ENCODE measurements around the gene TRRAP.

The TRRAP gene

DNA sequence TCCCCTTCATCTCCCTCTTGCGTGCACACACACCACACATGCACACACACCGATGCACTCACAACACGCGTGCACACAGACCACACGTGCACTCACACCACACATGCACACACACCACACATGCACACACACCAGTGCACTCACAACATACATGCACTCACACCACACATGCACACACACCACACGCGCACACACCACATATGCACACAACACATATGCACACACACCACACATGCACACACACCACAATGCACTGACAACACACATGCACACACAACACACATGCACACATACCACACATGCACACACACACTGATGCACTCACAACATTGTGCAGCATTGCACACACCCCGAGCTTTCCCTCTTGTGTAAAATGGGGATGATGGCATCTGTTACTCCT, 68.1 kb downstream of the TRRAP start:
- TF ChIP-seq, protein P1, sequence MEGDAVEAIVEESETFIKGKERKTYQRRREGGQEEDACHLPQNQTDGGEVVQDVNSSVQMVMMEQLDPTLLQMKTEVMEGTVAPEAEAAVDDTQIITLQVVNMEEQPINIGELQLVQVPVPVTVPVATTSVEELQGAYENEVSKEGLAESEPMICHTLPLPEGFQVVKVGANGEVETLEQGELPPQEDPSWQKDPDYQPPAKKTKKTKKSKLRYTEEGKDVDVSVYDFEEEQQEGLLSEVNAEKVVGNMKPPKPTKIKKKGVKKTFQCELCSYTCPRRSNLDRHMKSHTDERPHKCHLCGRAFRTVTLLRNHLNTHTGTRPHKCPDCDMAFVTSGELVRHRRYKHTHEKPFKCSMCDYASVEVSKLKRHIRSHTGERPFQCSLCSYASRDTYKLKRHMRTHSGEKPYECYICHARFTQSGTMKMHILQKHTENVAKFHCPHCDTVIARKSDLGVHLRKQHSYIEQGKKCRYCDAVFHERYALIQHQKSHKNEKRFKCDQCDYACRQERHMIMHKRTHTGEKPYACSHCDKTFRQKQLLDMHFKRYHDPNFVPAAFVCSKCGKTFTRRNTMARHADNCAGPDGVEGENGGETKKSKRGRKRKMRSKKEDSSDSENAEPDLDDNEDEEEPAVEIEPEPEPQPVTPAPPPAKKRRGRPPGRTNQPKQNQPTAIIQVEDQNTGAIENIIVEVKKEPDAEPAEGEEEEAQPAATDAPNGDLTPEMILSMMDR (IDR thresholded peaks at IDR 0.05; ENCODE audit: poor library complexity, severe bottlenecking): no peak
- Histone ChIP-seq H3K4me3 (ENCODE audit: severe bottlenecking) (no peak overlapping the region), H3K4me1 (ENCODE audit: insufficient read depth, poor library complexity, severe bottlenecking) (no peaks in the 10 kb centered on the region), H3K36me3 (ENCODE audit: low read depth) (peaks cover 74% of the 10 kb centered on the region), H3K9me3 (ENCODE audit: severe bottlenecking) (no peaks in the 10 kb centered on the region), H3K27me3 (ENCODE audit: insufficient read depth, poor library complexity, severe bottlenecking) (no peaks in the 10 kb centered on the region), H3K27ac (ENCODE audit: poor library complexity, severe bottlenecking) (no peak overlapping the region)
- DNase-seq (ENCODE audit: low spot score) (no peak), ATAC-seq (ENCODE audit: low read depth) (no peak)

DNA sequence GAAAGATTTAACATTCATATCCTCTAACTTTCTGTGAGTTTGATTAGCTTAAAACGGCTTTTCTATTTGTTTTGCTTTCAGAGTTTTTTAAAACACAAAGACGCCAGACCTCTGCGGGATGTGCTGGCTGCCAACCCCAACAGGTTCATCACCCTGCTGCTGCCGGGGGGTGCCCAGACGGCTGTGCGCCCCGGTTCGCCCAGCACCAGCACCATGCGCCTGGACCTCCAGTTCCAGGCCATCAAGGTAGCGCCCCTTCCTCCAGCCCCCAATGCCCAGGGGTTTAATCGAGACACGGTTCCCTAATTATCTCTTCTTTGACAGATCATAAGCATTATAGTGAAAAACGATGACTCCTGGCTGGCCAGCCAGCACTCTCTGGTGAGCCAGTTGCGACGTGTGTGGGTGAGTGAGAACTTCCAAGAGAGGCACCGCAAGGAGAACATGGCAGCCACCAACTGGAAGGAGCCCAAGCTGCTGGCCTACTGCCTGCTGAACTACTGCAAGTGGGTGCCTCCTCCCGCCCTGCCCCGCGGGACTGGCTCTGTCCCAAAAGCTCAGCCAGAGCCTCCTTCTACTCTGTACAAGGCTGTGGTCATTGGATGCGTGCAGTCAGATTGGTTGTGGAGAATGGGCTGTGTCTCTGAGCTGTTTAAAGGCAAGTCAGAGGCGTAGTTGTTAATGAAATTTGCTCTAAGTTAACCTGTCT, 71.2 kb downstream of the TRRAP start:
- no peaks in the 10 kb centered on the region for H3K27me3 ChIP-seq (ENCODE audit: insufficient read depth, poor library complexity, severe bottlenecking)
- TF ChIP-seq, protein P1 (IDR thresholded peaks at IDR 0.05; ENCODE audit: poor library complexity, severe bottlenecking): no peak
- no peaks in the 10 kb centered on the region for H3K4me1 ChIP-seq (ENCODE audit: insufficient read depth, poor library complexity, severe bottlenecking)
- no peak for DNase-seq (ENCODE audit: low spot score)
- no peaks in the 10 kb centered on the region for H3K9me3 ChIP-seq (ENCODE audit: severe bottlenecking)
- no peak for ATAC-seq (ENCODE audit: low read depth)
- no peak overlapping the region for H3K27ac ChIP-seq (ENCODE audit: poor library complexity, severe bottlenecking)
- no peak overlapping the region for H3K4me3 ChIP-seq (ENCODE audit: severe bottlenecking)
- peaks cover 73% of the 10 kb centered on the region for H3K36me3 ChIP-seq (ENCODE audit: low read depth)

DNA sequence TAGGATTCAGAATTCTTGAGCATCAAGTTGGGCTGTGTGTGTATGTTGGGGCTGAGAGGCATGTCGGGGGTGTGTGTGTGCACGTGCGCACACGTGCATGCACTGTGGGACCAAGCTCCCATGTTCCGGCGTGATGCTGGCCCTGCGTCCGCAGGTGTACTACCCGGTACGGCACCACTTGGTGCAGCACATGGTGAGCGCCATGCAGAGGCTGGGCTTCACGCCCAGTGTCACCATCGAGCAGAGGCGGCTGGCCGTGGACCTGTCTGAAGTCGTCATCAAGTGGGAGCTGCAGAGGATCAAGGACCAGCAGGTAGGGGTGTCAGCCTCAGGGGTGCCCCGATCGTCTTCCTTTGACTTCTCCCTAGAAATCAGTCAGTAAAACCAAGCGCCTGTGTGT, 77.7 kb downstream of the TRRAP start:
- Histone ChIP-seq H3K4me1 (ENCODE audit: insufficient read depth, poor library complexity, severe bottlenecking) (no peaks in the 10 kb centered on the region), H3K9me3 (ENCODE audit: severe bottlenecking) (no peaks in the 10 kb centered on the region), H3K27ac (ENCODE audit: poor library complexity, severe bottlenecking) (no peak overlapping the region), H3K27me3 (ENCODE audit: insufficient read depth, poor library complexity, severe bottlenecking) (no peaks in the 10 kb centered on the region), H3K4me3 (ENCODE audit: severe bottlenecking) (no peak overlapping the region), H3K36me3 (ENCODE audit: low read depth) (peaks cover 88% of the 10 kb centered on the region)
- DNase-seq (ENCODE audit: low spot score) (no peak), ATAC-seq (ENCODE audit: low read depth) (no peak)
- TF ChIP-seq, protein P1 (IDR thresholded peaks at IDR 0.05; ENCODE audit: poor library complexity, severe bottlenecking): no peak

DNA sequence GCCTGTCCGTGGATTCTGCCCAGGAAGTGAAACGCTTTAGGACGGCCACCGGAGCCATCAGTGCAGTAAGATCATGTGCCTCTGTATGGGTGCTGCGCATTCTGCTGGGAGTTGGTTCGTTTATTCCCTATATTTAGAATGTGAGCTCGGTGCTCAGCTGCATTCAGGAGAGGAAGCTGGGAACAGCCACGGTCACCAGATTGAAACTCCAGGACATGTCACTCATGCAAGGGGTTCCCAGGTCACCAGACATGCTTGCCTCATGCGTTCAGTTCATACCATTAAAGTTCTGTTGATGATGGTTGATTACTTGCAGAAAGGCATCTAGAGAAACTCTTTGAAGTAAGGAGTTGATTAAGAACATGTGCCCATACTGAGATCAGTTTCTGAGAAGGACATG, 78.1 kb downstream of the TRRAP start:
- H3K27me3 ChIP-seq (ENCODE audit: insufficient read depth, poor library complexity, severe bottlenecking): no peaks in the 10 kb centered on the region

DNA sequence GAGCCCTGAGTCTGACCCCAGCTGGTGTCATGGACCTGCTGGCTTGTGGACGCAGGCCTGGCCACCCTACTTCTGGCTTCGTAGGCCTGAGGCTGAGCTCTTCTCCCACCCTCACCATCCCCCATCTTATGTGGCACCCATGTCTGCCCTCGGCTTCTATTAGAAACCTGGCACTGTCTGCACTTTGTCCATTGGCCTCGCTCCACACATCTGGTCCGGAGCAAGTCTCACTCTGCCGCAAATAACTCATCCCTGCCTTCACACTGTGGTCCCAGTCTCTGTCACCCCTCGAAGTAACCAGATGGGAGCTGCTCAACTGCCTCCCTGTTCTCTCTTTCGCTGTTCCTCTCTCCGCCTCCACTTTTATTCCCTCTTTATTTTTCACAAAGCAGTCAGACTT, 78.6 kb downstream of the TRRAP start:
- no peaks in the 10 kb centered on the region for H3K27me3 ChIP-seq (ENCODE audit: insufficient read depth, poor library complexity, severe bottlenecking)
- TF ChIP-seq, protein P1 (IDR thresholded peaks at IDR 0.05; ENCODE audit: poor library complexity, severe bottlenecking): no peak
- H3K36me3 ChIP-seq (ENCODE audit: low read depth): peaks cover 88% of the 10 kb centered on the region
- ATAC-seq (ENCODE audit: low read depth) (no peak), DNase-seq (ENCODE audit: low spot score) (no peak)
- no peak overlapping the region for H3K27ac ChIP-seq (ENCODE audit: poor library complexity, severe bottlenecking)
- no peak overlapping the region for H3K4me3 ChIP-seq (ENCODE audit: severe bottlenecking)
- no peaks in the 10 kb centered on the region for H3K9me3 ChIP-seq (ENCODE audit: severe bottlenecking)
- H3K4me1 ChIP-seq (ENCODE audit: insufficient read depth, poor library complexity, severe bottlenecking): no peaks in the 10 kb centered on the region

More for the DNA sequence above, 78.1 kb downstream of the TRRAP start:
- TF ChIP-seq, protein P1 (IDR thresholded peaks at IDR 0.05; ENCODE audit: poor library complexity, severe bottlenecking): no peak
- no peak for DNase-seq (ENCODE audit: low spot score)
- Histone ChIP-seq H3K4me1 (ENCODE audit: insufficient read depth, poor library complexity, severe bottlenecking) (no peaks in the 10 kb centered on the region), H3K4me3 (ENCODE audit: severe bottlenecking) (no peak overlapping the region), H3K27ac (ENCODE audit: poor library complexity, severe bottlenecking) (no peak overlapping the region), H3K9me3 (ENCODE audit: severe bottlenecking) (no peaks in the 10 kb centered on the region), H3K36me3 (ENCODE audit: low read depth) (peaks cover 88% of the 10 kb centered on the region)
- ATAC-seq (ENCODE audit: low read depth): no peak

All from RWPE2 (cell line).